GM19240 (cell line): ENCODE results near the gene PNPLA1.
A peak's percentile ranks its signal among the peaks of the same experiment; 100 is the strongest.
"Not testable (repeated sequence)": the region's sequence is repeated elsewhere in the genome, so short reads cannot be mapped to it uniquely, and the experiment has no call there.

Source experiments
- DNase-seq: peaks from one replicate; pipeline ENCODE4 v3.0.0; 2011; ENCODE audit warnings: low spot score; ENCODE audit not compliant: insufficient read length

The PNPLA1 gene

GRCh38 chr6:36334832-36335459 lies 65.1 kb downstream of the PNPLA1 start:
- no peak for DNase-seq

GRCh38 chr6:36335465-36336207 lies 65.8 kb downstream of the PNPLA1 start:
- no peak for DNase-seq

DNA sequence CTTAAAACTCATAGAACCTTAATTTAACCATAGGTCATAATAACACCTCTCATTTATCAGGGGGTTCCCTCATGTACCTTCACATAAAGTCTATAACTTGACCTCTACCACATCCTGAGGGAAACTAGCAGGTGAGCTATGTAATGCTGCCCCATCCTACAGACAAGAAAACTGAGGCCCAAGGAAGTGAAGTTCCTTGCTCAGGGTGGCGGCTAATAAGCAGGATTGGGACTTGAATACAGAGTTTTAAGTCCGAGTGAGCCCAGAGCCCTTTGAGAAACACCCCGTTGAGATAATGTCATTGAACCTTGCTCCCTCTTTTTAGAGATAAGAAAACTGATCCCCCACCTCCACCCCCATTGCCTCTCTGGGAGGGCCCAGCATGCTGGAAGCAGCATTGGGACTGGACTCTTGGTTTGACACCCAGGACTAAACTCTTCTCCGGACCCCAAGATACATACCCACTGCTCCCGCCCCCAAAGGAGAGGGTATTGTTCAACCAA lies 66.4 kb downstream of the PNPLA1 start:
- no peak for DNase-seq

DNA sequence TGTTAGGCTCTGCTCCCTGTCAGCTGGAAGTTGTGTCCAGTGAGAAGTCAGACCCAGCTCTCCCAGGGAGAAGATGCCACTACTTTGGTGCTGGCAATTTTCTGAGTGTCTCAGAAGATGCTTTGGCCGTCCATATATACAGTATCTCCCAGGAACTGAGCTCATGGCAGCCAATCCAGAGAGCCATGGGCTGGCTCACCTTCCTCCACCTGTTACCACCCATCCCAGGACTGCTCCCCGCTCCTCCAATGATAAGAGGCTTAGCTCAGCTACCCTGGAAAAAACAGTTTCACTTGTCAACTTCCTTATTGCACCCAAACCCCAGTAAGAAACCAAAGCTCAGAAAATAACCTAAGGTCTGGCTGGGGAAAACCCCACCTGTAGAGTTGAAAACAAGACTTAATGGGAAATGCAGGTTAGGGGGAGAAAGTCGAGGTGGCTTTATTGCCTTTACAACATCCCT lies 67.0 kb downstream of the PNPLA1 start, which contains the start of gene BNIP5:
BNIP5 (minus strand) TSS at position 110 of the 463 bp plus-strand sequence. CDS start 6,198 bp downstream, outside the sequence.
- DNase-seq: no peak

GRCh38 chr6:36337814-36338213 lies 68.0 kb downstream of the PNPLA1 start:
- no peak for DNase-seq

DNA sequence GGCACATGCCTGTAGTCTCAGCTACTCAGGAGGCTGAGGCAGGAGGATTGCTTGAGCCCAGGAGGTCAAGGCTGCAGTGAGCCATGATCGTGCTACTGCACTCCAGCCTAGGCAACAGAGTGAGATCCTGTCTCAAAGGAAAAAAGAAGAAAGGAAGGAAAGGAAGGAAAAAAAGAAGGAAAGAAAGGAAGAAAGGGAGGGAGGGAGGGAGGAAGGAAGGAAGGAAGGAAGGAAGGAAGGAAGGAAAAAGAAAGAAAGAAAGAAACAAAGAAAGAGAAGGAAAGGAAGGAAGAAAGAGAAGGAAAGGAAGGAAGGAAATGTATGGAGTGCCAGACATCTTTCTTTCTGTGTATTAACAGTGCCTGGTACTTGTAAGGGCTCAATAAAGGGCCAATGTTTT lies 68.4 kb downstream of the PNPLA1 start:
- DNase-seq: not testable (repeated sequence)

GRCh38 chr6:36339146-36339545 lies 69.3 kb downstream of the PNPLA1 start:
- no peak for DNase-seq

GRCh38 chr6:36340306-36340617 lies 70.4 kb downstream of the PNPLA1 start:
- no peak for DNase-seq

DNA sequence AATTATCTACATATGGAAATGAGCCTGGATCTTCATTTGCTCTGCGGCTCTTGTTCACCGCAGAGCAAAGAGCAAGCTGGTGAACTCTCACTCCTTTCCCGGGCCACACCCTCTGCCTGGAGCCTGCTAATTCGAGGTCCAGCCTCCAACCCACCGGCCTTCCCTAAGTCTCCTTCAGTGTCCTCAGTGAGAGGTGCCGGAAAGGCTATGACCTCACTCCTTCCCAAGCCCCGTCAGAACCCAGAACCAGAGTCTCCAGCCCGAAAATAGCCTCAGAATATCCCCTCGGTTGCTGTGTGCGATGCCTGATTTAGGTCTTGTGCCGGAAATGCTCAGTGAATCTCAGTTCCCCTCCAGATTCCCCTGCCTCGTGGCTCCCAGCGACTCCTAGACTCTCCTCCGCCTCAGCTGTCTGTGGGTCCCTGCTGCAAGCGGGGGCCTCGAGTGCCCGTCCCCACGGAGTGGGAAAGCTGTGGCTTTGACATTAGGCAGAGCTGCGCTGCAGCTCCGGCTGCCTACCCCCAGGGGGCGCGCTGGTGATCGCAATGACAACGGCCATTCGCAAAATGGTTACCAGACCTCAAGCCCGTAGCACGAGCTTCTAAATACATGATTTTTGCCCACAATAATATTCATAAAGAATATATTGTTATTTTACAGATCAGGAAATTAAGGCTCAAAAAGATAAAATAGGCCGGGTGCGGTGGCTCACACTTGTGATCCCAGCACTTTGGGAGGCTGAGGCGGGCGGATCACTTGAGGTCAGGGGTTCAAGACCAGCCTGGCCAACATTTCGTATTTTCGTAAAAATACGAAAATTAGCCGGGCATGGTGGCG lies 71.0 kb downstream of the PNPLA1 start:
- DNase-seq: peak; percentile 67

DNA sequence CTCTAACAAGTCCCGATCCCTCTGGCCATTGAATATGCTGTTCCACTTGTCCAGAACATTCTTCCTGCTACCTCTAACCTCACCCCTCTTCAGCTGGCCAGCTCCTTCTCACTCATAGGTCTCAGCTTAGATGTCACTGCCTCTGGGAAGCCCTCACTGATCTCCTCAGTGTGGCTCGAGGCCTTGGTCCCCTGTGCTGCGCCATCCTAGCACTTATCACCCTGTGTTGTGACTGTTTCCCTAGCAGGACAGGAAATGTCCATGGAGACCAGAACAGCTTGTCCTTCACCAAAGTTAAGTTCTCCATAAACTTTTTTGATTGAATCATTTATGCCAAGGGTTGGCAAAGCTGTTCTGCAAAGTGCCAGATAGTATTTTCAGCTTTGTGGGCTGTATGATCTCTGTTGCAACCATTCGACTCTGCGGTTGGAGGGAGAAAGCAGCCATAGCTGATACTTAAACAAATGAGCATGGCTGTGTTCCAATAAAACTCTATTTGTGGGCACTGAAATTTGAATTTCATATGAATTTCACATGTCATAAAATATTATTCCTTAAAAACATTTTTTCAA lies 73.3 kb downstream of the PNPLA1 start:
- no peak for DNase-seq

DNA sequence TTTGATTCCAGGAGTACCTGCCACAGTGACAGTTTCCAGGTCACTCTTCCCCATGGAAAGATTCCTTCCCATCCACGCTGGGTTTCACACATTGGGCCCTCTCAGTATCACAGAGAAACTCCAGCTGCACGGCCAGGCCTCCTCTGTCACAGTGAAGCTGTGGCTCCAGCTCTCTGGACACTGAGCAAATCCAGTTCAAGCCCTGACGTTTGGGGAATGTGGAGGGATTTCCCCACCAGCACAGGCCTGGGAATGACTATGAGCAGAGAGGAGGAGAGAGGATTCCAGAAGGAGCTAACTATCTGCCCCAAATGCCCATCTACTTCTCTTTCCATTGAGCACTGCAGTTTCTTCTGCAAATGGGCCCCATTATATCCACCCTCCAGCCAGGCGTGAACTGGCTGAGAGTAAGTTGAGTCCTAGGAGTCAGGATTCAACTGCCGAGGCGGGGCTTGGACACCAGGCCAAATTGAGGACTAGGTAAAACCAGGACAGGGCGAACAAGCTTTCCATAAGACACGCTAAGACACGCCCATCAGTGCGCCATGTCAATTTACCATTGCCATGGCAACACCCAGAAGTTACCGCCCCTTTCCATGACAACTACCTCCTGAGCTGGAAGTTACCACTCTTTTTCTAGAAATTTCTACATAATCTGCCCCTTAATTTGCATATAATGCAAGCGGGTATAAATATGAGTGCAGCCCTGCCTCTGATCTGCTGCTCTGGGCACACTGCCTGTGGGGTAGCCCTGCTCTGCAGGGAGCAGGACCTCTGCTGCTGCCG lies 76.0 kb downstream of the PNPLA1 start:
- no peak for DNase-seq

DNA sequence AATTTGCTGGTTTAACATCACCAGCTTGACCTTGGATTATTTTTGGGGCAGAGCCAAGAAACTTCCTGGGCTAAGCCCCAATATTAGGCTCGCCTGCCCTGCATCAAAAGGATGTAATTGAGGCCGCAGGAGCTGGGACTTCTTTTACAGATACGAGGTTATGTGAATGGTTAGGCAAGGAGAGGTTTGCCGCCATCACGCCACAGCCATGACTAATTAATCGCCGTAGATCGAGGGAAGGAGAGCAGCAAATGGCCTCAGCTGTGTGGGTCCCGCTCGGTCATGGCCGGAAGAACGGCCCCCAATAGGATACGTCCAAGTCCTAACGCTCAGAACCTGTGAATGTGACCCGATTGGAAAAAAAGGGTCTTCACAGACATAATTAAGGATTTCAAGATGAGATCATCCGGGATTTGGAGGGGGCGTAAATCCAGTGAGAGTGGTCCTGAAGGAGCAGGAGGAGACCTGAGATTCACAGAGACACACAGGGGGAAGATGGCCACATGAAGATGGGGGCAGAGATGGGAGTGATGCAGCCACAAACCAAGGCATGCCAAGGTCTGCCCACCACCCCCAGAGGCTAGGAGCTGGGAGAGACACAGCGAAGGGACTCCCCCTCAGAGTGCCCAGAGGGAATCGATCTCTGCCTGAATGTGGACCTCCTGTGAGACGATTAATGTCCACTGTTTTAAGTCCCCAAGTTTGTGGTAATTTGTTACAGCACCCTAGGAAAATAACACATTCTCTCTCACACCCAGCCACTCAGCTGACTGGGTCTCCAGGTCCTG lies 76.8 kb downstream of the PNPLA1 start:
- DNase-seq: no peak

- DNase-seq: no peak
These were observed 77.8 kb downstream of the PNPLA1 start for GRCh38 chr6:36347621-36348020.

DNA sequence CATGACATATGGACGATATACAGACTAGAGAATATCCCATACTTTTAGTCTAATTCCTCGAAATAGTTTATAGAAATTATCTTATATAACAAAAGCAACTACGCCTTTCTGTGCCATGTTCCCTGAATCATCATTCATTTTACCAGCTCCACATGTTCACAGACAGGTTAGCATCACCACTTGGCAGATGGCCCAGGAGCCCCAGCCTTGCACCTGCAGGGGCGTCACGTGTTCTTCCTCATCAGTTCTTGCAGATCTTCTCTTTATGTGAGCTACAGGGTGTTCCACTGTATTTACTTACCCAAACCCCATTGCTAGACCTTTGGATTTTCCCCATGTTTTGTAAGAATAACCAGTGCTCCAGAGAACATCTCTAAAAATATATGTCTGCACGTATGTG lies 79.4 kb downstream of the PNPLA1 start:
- no peak for DNase-seq

DNA sequence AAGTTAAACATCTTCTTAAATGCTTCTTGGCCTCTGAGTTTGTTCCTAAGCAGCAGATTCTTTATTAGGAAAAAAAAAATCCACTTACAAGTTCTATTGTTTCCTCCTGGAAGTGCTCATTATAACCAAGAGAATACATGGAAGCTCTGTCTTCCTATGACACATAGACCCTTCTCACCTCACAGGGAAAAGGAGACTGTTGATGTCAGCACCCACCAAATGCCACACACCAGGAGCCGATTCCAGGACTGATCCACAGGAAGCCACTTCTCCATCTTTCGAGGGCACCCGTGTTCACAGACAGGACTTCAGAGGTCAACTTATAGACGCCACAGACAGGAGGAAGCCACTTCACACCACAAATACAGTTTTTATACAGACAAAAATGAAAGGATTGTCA lies 80.2 kb downstream of the PNPLA1 start:
- DNase-seq: no peak

- no peak for DNase-seq
These were observed 81.1 kb downstream of the PNPLA1 start for GRCh38 chr6:36350681-36351571.

DNA sequence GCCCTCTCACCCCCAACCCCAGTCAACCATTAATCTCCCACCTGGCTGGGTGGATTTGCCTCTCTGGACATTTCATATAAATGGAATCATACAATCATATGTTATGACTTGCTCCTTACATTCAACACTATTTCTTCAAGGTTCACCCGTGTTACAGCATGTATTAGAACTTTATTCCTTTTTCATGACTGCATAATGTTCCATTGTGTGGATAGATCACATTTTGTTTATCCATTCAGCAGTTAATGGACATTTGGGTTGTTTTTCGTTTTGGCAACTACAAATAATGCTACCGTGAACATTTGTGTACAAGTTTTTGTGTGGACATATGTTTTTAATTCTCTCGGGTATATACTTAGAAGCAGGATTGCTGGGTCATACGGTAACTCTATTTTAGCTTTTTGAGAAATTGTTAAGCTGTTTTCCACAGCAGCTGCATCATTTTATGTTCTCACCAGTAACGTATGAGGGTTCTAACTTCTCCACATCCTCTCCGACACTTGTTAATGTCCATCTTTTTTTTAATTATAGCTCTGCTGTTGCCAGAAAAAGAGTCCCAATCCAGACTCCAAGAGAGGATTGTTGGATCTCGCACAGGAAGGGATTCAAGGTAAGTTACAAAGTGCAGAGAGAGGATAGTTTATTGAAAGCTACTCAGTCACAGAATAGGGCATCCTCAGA lies 82.8 kb downstream of the PNPLA1 start:
- no peak for DNase-seq

GRCh38 chr6:36353411-36353915 lies 83.6 kb downstream of the PNPLA1 start:
- no peak for DNase-seq
